ENCODE measurements around the gene ECHDC3. TPM values are rescaled to one million over a fixed set of nuclear protein-coding genes. Genes with fewer than 3 reads are reported as not detected.
"Not testable (repeated sequence)": the region's sequence is repeated elsewhere in the genome, so short reads cannot be mapped to it uniquely, and the experiment has no call there.

ECHDC3 gene
- total RNA-seq, 8 experiments from 2014 or later = 0.59 to 1.9 (median 1.7) TPM; not detected in 2

GRCh38 chr10:11706895-11707567 is 35.2 kb upstream of the ECHDC3 start:
- Histone ChIP-seq H3K27ac (no peak overlapping the region), H3K4me3 (no peak overlapping the region), H3K4me1 (replicated peaks in 1 of 2) (peaks cover 3 to 5% of the 10 kb centered on the region in 2 donors)
- WGBS, 10 experiments = 41 to 100% (median 76%) methylated on average over 1 to 10 of the region's 10 CpGs; no CpG with 5 or more reads in 1 of the 10 experiments
- in situ Hi-C loops (cut with MboI; ENCODE audit: low pct_unique_long_range_greater_than_20kb in 2 of 9, low sequenced_read_pairs in 9 of 9, unreplicated experiment in 9 of 9) = loop anchor here in 3 of 9 experiments (25.0 kb wide), 2 partner anchors 170 to 195 kb away; no protein-coding TSS in a partner anchor
- peak in 1 of 8 experiments; percentile 15 for ATAC-seq (replicated peaks in 6 of 8)

- ATAC-seq (replicated peaks in 6 of 8) = peak in 2 of 8 experiments; percentile 70 to 76
- Histone ChIP-seq H3K4me3 (no peak overlapping the region), H3K27ac (no peak overlapping the region), H3K4me1 (replicated peaks in 1 of 2) (peaks cover 3 to 5% of the 10 kb centered on the region in 2 donors)
- in situ Hi-C loops (cut with MboI; ENCODE audit: low pct_unique_long_range_greater_than_20kb in 2 of 9, low sequenced_read_pairs in 9 of 9, unreplicated experiment in 9 of 9) = loop anchor here in 3 of 9 experiments (25.0 kb wide), 2 partner anchors 170 to 195 kb away; no protein-coding TSS in a partner anchor
- WGBS, 10 experiments = 65 to 100% (median 83%) methylated on average over 1 to 15 of the region's 16 CpGs; no CpG with 5 or more reads in 1 of the 10 experiments
Measured at GRCh38 chr10:11707624-11708350, 34.4 kb upstream of the ECHDC3 start.

GRCh38 chr10:11708801-11709200 is 33.4 kb upstream of the ECHDC3 start:
- H3K27ac ChIP-seq; H3K4me3 ChIP-seq; H3K4me1 ChIP-seq (replicated peaks in 1 of 2); ATAC-seq (replicated peaks in 6 of 8): not testable (repeated sequence)
- 79 to 90% (median 82%) methylated on average over 3 to 5 of the region's 6 CpGs; no CpG with 5 or more reads in 7 of the 10 experiments for WGBS, 10 experiments
- in situ Hi-C loops (cut with MboI; ENCODE audit: low pct_unique_long_range_greater_than_20kb in 2 of 9, low sequenced_read_pairs in 9 of 9, unreplicated experiment in 9 of 9) = loop anchor here in 3 of 9 experiments (25.0 kb wide), 2 partner anchors 172 to 196 kb away; no protein-coding TSS in a partner anchor

GRCh38 chr10:11712744-11713143 is 29.4 kb upstream of the ECHDC3 start:
- H3K4me1 ChIP-seq (replicated peaks in 1 of 2) = no peaks in the 10 kb centered on the region
- no peak overlapping the region for H3K27ac ChIP-seq
- no peak overlapping the region for H3K4me3 ChIP-seq
- 0 to 100% (median 43%) methylated on average over 1 to 6 of the region's 7 CpGs; no CpG with 5 or more reads in 1 of the 10 experiments for WGBS, 10 experiments
- peak in 3 of 8 experiments; percentile 53 to 87 (median 81) for ATAC-seq (replicated peaks in 6 of 8)
- in situ Hi-C loops (cut with MboI; ENCODE audit: low pct_unique_long_range_greater_than_20kb in 2 of 9, low sequenced_read_pairs in 9 of 9, unreplicated experiment in 9 of 9) = loop anchor here in 3 of 9 experiments (25.0 kb wide), 2 partner anchors 175 to 200 kb away; no protein-coding TSS in a partner anchor

- Histone ChIP-seq H3K4me3 (no peak overlapping the region), H3K27ac (no peak overlapping the region), H3K4me1 (replicated peaks in 1 of 2) (no peaks in the 10 kb centered on the region)
- 20 to 80% (median 57%) methylated on average over 1 to 11 of the region's 15 CpGs; no CpG with 5 or more reads in 3 of the 10 experiments for WGBS, 10 experiments
- peak in 5 of 8 experiments; percentile 19 to 84 (median 69) for ATAC-seq (replicated peaks in 6 of 8)
- in situ Hi-C loops (cut with MboI; ENCODE audit: low pct_unique_long_range_greater_than_20kb in 2 of 9, low sequenced_read_pairs in 9 of 9, unreplicated experiment in 9 of 9) = loop anchor here in 3 of 9 experiments (25.0 kb wide), 2 partner anchors 176 to 201 kb away; no protein-coding TSS in a partner anchor
Measured at GRCh38 chr10:11713186-11713743, 28.9 kb upstream of the ECHDC3 start.

- Histone ChIP-seq H3K4me3 (no peak overlapping the region), H3K27ac (no peak overlapping the region), H3K4me1 (replicated peaks in 1 of 2) (no peaks in the 10 kb centered on the region)
- in situ Hi-C loops (cut with MboI; ENCODE audit: low pct_unique_long_range_greater_than_20kb in 2 of 9, low sequenced_read_pairs in 9 of 9, unreplicated experiment in 9 of 9) = loop anchor here in 3 of 9 experiments (25.0 kb wide), 2 partner anchors 177 to 202 kb away; no protein-coding TSS in a partner anchor
- WGBS, 10 experiments = 60 to 80% methylated on average over 1 to 2 of the region's 10 CpGs; no CpG with 5 or more reads in 8 of the 10 experiments
- no peak for ATAC-seq (replicated peaks in 6 of 8)
Measured at GRCh38 chr10:11713963-11714362, 28.2 kb upstream of the ECHDC3 start.

- Histone ChIP-seq H3K4me1 (replicated peaks in 1 of 2) (no peaks in the 10 kb centered on the region), H3K27ac (no peak overlapping the region), H3K4me3 (no peak overlapping the region)
- no peak for ATAC-seq (replicated peaks in 6 of 8)
- 0 to 96% (median 65%) methylated on average over 1 to 4 of the region's 9 CpGs; no CpG with 5 or more reads in 5 of the 10 experiments for WGBS, 10 experiments
- in situ Hi-C loops (cut with MboI; ENCODE audit: low pct_unique_long_range_greater_than_20kb in 2 of 9, low sequenced_read_pairs in 9 of 9, unreplicated experiment in 9 of 9) = loop anchor here in 3 of 9 experiments (25.0 kb wide), 2 partner anchors 178 to 203 kb away; no protein-coding TSS in a partner anchor
Measured at GRCh38 chr10:11714750-11715365, 27.3 kb upstream of the ECHDC3 start.

- peak in 1 of 8 experiments; percentile 65 for ATAC-seq (replicated peaks in 6 of 8)
- H3K4me3 ChIP-seq = no peak overlapping the region
Measured at GRCh38 chr10:11715815-11716494, 26.2 kb upstream of the ECHDC3 start.

GRCh38 chr10:11716686-11717085 is 25.5 kb upstream of the ECHDC3 start:
- in situ Hi-C loops (cut with MboI; ENCODE audit: low pct_unique_long_range_greater_than_20kb in 2 of 9, low sequenced_read_pairs in 9 of 9, unreplicated experiment in 9 of 9) = loop anchor here in 3 of 9 experiments (25.0 kb wide), 2 partner anchors 179 to 204 kb away; no protein-coding TSS in a partner anchor
- 33 to 100% (median 85%) methylated on average over 1 to 3 of the region's 4 CpGs; no CpG with 5 or more reads in 2 of the 10 experiments for WGBS, 10 experiments
- Histone ChIP-seq H3K4me3 (no peak overlapping the region), H3K27ac (no peak overlapping the region), H3K4me1 (replicated peaks in 1 of 2) (no peaks in the 10 kb centered on the region)
- ATAC-seq (replicated peaks in 6 of 8) = no peak

More at GRCh38 chr10:11715815-11716494, 26.2 kb upstream of the ECHDC3 start:
- in situ Hi-C loops (cut with MboI; ENCODE audit: low pct_unique_long_range_greater_than_20kb in 2 of 9, low sequenced_read_pairs in 9 of 9, unreplicated experiment in 9 of 9) = loop anchor here in 3 of 9 experiments (25.0 kb wide), 2 partner anchors 179 to 204 kb away; no protein-coding TSS in a partner anchor
- Histone ChIP-seq H3K4me1 (replicated peaks in 1 of 2) (no peaks in the 10 kb centered on the region), H3K27ac (no peak overlapping the region)
- WGBS, 10 experiments = 40 to 100% (median 80%) methylated on average over 1 to 8 of the region's 13 CpGs; no CpG with 5 or more reads in 1 of the 10 experiments

- 27 to 88% (median 74%) methylated on average over 1 to 10 of the region's 13 CpGs; no CpG with 5 or more reads in 1 of the 10 experiments for WGBS, 10 experiments
- in situ Hi-C loops (cut with MboI; ENCODE audit: low pct_unique_long_range_greater_than_20kb in 2 of 9, low sequenced_read_pairs in 9 of 9, unreplicated experiment in 9 of 9) = loop anchor here in 4 of 9 experiments (10.0 to 25.0 kb wide), 3 partner anchors 182 to 207 kb away; no protein-coding TSS in a partner anchor
- peak in 2 of 8 experiments; percentile 33 to 40 for ATAC-seq (replicated peaks in 6 of 8)
- Histone ChIP-seq H3K27ac (no peak overlapping the region), H3K4me3 (no peak overlapping the region), H3K4me1 (replicated peaks in 1 of 2) (no peaks in the 10 kb centered on the region)
Measured at GRCh38 chr10:11719496-11720259, 22.5 kb upstream of the ECHDC3 start.

- H3K4me1 ChIP-seq (replicated peaks in 1 of 2) = no peaks in the 10 kb centered on the region
- no peak for ATAC-seq (replicated peaks in 6 of 8)
- H3K4me3 ChIP-seq = no peak overlapping the region
- H3K27ac ChIP-seq = no peak overlapping the region
- in situ Hi-C loops (cut with MboI; ENCODE audit: low pct_unique_long_range_greater_than_20kb in 2 of 9, low sequenced_read_pairs in 9 of 9, unreplicated experiment in 9 of 9) = loop anchor here in 4 of 9 experiments (10.0 to 25.0 kb wide), 3 partner anchors 183 to 208 kb away; no protein-coding TSS in a partner anchor
- WGBS, 10 experiments = 55 to 87% (median 77%) methylated on average over 1 to 11 of the region's 11 CpGs; no CpG with 5 or more reads in 3 of the 10 experiments
Measured at GRCh38 chr10:11720260-11720741, 21.9 kb upstream of the ECHDC3 start.
